DMS 273 (cell line): ENCODE data around the gene WNT3A.
"Not testable (repeated sequence)": the region's sequence is repeated elsewhere in the genome, so short reads cannot be mapped to it uniquely, and the experiment has no call there.

Experiments used
- DNase-seq: peaks from one replicate; lab custom pipeline; 2025; ENCODE audit not compliant: unreplicated experiment; lab: John Stamatoyannopoulos, UW

Gene WNT3A

GRCh38 chr1:228011721-228012311, 5.0 kb downstream of the WNT3A start:
- no peak for DNase-seq

GRCh38 chr1:228012555-228012954, 5.8 kb downstream of the WNT3A start:
- DNase-seq, result no peak

GRCh38 chr1:228013131-228013934, 6.5 kb downstream of the WNT3A start:
- peak; percentile 54 for DNase-seq

DNA sequence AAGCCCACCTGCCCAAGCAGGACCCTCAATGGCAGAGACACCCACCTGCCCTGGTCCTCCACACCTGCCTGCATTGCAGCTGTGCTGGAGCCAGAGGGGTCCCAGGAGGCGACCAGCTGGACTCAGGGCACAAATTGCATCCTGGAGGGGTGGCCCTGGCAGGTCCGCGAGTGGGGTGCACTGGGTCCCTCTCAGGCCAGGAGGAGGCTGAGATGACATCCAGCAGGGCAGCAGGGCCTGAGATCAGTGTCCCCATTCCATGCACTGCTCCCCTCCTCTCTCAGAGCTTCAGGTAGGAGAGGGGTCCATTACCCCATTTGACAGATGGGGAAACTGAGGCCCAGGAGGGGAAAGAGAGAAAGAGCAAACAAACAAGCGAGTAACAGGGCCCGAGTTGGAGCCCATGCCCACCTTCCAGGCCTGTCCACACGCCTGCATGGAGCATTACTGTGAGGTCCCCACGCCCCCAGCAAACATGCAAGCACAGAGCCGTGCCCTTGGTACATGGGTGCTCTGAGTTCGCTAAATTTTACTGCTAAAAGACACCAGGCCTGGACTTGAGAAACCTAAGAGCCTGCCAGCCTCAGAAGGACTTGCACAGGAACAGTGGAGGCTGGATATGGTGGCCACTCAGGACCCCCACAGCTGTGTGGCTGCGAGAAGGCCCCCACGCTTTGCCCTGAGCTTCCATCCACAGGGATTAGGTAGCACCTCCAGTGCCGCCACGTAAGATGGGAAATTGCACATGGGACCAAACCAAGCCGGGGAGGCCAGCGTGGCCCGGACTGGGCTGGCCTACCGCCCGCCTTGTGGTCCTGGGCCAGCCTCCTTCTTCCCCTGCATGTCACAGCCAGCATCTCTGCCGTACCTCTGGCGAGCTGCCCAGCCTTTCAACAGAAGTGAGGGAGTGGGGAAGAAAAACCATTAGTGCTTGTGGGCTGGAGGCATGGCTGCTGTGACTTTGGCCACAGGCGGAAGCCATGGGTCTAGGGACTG, 7.4 kb downstream of the WNT3A start:
- DNase-seq, result peak; percentile 76

DNA sequence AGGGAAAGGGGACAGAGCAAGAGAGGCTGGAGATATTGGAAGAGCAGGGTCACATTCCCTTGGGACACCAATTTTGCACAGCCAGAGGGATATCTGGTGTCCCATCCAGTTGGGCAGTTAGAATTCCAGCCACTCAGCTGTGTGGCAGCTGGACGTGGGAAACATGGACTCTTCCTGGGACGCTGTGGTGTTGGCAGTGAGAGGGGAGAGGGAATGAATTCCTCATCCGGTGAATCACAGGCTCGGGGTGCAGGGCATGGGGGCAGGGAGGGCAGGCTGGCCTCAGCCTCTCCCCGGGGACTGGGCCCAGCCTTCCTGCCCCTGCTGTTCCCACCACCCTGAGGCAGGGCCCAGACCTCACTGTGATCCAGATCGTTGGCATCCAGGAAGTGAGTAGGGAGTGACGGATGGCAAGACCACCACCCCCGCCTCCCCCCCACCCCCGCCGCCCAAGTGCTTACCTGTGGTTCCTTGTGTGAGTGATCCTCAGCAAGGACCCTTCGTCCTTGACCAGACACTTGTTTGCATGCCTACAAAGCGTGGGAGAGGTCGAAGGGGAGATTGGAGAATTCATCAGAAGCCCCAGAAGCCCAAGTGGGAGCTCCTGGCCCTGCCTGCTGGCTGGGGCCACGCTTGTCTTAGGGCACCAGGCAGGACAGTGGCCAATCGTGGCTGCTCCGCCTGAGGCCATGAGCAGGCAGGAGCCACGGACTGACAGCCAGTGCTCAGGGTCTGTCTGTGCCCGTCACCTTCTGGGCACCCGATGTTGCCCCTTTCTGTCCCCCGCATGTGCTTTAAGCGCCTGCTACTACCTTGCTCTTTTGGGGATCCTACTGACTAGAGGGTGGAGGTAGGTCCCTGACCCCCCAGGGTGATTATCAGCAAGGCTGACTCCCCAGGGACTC, 8.7 kb downstream of the WNT3A start:
- DNase-seq, result no peak

DNA sequence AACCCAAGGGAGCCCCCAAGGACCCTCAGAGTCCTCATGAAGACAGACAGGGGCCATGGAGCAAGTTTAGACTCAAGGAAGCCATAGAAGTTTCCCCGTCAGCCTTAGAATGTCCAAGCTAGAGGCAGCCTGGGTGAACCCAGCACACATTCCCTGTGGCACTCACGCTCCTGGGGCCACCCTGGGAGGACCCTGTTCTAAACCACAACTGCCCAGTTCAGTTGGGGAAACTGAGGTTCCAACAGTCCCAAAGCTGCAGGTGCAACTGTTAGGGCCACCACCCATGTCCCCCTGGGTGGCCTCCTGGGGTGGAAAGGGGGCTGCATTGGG, 9.3 kb downstream of the WNT3A start:
- no peak for DNase-seq

DNA sequence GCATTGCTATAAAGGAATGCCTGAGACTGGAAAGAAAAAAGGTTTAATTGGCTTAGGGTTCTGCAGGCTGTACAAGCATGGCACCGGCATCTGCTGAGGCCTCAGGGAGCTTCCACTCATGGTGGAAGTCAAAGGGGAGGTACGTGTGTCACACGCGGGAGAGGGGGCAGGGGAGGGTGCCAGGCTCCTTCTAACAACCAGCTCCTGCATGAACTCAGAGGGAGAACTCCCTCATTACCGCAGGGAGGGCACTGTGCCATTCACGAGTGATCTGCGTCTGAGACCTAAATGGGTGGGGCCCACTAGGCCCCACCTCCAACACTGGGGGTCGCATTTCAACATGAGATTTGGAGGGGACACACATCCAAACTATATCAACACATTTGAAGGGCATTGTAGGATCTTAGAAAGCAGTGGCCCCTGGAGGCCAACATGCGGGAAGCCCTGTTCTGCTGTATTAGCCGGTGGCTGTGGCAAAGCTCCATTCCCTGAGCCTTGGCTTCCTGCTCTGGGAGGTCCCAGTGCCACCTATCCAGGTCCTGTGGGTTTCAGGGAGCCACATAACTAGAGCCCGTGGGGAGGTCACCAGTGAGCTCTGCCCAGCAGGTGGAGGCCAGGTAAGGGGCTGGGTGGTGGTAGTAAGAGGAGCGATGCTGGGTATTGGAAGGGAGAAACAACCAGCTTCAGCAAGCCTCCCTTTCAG, 10.0 kb downstream of the WNT3A start:
- no peak for DNase-seq

DNA sequence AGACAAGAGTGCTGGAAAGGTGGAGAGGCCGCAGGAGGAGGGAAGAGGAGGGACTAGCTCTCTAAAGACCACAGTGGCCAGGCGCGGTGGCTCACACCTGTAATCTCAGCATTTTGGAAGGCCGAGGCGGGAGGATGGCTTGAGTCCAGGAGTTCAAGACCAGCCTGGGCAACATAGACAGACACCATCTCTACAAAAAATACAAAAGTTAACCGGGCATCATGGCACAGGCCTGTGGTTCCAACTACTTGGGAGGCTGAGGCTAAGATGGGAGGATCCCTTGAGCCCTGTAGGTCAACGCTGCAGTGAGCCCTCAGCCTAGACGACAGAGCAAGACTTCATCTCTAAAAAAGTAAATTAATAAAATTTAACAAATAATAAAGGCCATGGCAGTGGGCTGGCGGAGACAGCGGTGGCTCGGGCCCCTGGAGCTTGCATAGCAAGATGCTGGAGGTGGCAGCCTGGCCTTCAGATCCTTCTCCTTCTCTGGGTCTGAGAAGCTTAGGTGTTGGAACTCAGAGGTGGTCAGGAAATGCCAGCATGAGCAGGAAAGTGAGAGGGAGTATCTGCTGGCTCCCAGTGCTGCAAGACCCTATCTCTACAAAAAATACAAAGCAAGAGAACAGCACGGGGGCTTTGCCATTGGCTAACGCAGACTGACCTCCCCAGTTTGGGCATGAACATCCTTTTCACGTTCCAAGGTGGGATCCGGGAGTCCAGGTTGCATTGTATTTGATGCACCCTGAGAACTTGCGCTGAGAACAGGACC, 10.7 kb downstream of the WNT3A start:
- DNase-seq, result no peak

- DNase-seq, result no peak
Observed at GRCh38 chr1:228018125-228018398, 11.3 kb downstream of the WNT3A start.

GRCh38 chr1:228018961-228019721, 12.3 kb downstream of the WNT3A start:
- no peak for DNase-seq

DNA sequence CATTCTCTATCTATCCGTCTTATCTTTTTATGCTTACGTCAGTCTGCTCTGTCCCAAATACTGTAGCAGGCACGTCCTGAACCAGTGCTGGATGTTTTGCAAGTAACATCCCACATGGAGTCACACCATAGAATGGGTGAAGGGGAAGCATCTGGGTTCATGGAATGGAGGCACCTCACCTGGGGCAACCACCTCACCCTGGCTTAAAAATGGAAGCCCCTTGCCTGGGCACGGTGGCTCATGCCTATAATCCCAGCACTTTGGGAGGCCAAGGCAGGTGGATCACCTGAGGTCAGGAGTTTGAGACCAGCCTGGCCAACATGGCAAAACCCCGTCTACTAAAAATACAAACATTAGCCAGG, 12.9 kb downstream of the WNT3A start:
- not testable (repeated sequence) for DNase-seq

DNA sequence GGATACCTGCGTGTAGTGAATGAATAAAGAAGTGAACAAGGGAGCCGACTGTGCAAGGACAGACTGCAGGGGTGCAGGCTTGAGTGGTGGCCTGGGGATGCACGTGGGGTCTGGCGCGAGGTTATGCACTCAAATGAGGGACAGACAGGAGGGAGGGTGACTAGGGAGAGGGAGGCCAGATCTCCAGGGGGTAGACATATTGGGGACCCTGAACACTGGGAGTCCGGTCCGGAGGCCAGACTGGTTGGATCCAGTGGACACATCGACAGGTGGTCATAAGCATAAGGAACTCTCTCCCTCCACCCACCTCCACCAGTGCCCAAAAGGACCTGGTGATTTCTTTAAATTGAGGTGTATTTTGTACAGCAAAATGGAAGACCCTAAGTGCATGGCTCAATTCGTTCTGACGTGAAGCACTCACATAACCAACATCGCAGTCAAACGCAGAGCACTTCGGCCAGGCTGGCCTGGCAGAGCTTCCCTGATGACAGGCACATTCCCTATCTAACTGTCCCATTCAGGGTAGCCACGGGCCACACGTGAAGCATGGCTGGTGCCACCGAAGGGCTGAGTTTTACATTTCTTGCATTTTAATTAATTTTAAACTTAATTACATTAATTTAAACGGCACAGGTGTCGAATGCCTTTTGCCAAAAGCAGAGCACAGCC, 14.0 kb downstream of the WNT3A start:
- no peak for DNase-seq

DNA sequence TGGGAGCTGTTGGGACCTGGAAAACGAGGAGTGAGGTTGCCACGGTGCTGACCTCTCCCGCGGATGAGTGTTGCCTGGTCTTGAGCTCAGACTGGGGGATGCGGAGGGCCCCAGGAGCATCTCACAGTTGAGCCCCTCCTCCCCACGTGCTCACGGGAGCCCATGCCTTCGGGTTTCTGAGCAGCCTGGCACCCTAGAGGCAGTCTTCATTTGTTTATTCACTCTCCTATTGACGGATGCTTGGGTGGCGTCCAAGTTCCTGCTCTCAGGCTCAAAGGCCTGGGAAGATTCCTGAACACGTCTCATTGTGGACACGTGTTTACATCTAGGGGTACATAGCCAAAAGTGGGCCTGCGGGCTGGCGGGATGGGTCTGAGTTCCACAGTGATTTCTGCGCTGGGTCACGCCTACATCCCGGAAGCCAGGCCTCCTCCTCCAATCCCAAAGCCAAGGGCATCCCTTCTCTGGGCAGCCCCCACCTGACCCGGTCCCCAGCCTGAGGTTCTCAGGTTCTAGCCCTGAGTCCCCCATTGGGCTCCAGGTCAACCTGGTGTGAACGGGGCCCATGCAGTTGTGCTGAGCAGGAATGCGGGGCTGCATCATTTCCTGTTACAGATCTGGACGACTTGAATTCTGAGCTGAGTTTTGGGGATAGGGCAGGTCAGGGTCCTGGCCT, 14.7 kb downstream of the WNT3A start:
- DNase-seq, result no peak

- DNase-seq, result no peak
Observed at GRCh38 chr1:228022571-228023293, 15.9 kb downstream of the WNT3A start.

DNA sequence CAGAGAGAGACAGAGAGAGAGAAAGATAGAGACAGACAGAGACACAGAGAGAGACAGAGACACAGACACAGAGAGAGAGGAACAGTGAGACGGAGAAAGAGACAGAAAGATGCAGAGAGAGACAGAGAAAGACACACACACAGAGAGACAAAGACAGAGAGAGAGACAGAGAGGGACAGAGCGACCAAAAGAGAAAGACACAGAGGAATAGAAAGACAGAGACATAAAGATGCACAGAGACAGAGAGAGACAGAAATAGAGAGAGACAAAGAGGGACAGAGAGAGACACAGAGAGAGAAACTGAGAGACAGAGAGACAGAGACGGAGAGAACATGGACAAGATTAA, 16.5 kb downstream of the WNT3A start:
- DNase-seq, result no peak

DNA sequence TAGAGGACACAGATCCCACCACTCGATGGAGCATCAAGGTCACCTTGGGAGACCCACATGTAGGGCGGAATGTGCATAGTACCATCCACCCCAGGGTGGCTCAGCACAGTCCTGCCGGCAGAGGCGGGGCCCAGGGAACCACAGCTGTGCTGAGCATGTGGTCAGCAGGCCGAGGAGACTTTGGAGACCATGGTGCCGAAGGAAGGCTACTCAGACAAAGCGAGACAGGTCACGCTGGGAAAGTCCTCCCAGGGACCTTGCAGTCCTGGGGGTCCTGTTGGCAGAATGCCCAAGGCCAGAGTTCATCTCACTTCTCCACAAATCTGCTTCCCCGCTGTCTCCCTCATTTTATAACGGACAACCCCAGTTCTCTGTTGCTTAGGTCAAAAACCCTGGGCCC, 22.5 kb downstream of the WNT3A start:
- DNase-seq, result no peak

- no peak for DNase-seq
Observed at GRCh38 chr1:228030451-228031201, 23.8 kb downstream of the WNT3A start.
